GM10266 (cell line): Measurements from ENCODE around the gene C4orf50.
A peak's percentile ranks its signal among the peaks of the same experiment; 100 is the strongest.

Experiments
- DNase-seq: peaks from one replicate; pipeline ENCODE4 v3.0.0; 2012; ENCODE audit errors: extremely low spot score
- TF ChIP-seq, protein P1 (sequence below): IDR thresholded peaks from 2 replicates; pipeline ENCODE4 v1.5.1; 2012; ENCODE audit warnings: mild to moderate bottlenecking, low read depth; ENCODE audit not compliant: control insufficient read depth, insufficient read depth; ENCODE audit errors: missing control alignments

Gene C4orf50

GRCh38 chr4:6001680-6002491 is 16.3 kb downstream of the C4orf50 start:
- TF ChIP-seq, protein P1, sequence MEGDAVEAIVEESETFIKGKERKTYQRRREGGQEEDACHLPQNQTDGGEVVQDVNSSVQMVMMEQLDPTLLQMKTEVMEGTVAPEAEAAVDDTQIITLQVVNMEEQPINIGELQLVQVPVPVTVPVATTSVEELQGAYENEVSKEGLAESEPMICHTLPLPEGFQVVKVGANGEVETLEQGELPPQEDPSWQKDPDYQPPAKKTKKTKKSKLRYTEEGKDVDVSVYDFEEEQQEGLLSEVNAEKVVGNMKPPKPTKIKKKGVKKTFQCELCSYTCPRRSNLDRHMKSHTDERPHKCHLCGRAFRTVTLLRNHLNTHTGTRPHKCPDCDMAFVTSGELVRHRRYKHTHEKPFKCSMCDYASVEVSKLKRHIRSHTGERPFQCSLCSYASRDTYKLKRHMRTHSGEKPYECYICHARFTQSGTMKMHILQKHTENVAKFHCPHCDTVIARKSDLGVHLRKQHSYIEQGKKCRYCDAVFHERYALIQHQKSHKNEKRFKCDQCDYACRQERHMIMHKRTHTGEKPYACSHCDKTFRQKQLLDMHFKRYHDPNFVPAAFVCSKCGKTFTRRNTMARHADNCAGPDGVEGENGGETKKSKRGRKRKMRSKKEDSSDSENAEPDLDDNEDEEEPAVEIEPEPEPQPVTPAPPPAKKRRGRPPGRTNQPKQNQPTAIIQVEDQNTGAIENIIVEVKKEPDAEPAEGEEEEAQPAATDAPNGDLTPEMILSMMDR, result no peak
- DNase-seq, result no peak

DNA sequence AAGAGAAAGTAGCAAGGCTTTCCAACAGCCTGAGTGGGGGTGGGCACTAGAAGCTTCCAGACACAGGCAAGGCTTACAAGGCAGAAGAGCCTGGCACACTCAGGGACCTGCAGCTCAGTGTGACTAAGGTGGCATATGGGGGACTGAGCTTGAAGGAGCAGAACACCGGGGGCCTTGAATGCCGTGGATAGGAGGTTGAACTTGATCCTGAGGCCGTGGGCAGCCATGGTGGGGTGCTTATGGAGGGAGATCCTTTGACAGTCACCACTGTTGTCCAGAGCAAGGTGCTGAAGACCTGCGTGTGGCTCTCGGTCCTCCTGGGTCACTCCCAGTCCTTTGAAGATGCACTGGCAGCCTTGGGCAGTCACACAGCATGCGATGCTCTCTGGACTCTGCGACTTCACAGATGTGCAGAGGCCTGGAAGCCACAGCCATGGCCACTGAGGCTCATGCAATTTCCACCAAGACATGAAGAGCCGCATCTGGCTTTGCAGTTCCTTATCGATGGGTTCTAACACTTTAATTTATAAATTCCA is 18.3 kb downstream of the C4orf50 start:
- DNase-seq, result no peak
- TF ChIP-seq, protein P1, result no peak

GRCh38 chr4:5999356-5999755 is 18.9 kb downstream of the C4orf50 start:
- no peak for DNase-seq
- TF ChIP-seq, protein P1, result no peak

GRCh38 chr4:5998333-5998936 is 19.8 kb downstream of the C4orf50 start:
- TF ChIP-seq, protein P1, result peak; percentile 90
- peak; percentile 81 for DNase-seq

- TF ChIP-seq, protein P1, result no peak
- DNase-seq, result no peak
These were observed 21.6 kb downstream of the C4orf50 start for GRCh38 chr4:5996641-5997040.

DNA sequence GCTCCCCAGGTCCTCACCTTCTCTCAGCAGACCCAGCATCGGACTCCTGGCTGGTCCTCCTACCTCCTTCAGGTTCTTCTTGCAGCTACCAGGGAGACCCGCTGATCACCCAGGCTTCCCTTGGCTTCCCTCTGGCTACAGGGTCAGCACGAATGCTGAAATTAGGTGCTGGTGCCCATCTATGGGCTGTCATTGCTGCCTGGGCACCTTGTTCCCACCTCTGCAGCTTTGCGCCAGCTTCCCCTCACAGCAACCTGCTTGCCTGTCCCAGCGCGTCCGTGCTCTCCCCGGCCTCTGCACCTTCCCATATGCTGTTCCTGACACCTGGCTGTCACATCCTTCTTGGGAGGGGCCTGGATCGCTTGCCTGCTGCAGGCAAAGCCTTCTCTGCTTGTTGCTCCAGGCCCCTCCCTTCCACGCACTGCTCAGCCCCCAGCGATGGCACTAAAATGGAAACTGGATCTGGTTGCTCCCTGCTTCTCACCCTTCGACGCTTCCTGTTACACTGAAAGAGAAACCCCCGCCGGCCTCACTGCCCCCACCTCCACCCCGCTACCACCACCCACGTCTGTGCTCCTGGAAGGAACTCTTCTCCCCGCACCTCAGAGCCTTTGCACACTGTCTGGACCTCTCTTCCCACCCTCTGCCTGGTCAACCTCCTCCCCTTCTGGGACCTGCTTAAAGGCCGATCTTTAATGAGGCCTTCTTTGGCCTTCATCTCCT is 22.2 kb downstream of the C4orf50 start:
- TF ChIP-seq, protein P1, result no peak
- no peak for DNase-seq
